Caco-2 (cell line): ENCODE data around the gene FOXO1. TPM values are rescaled to one million over a fixed set of nuclear protein-coding genes. Genes with fewer than 3 reads are reported as not detected.

ENCODE experiments used
- BruUV-seq: library from RNA; stranded (reverse); fragments of 400-500 nt; replicated peaks from 2 replicates; lab custom pipeline; 2021; lab: Mats Ljungman, UMichigan
- CTCF ChIA-PET: fragments of 300-600 bp; sonication (Branson Sonifier 250); formaldehyde crosslinking; loops from one replicate; lab custom pipeline; 2022; ENCODE audit warnings: antibody characterized with exemption; lab: Charles Lee
- POLR2A ChIA-PET: fragments of 300-600 bp; sonication (Branson Sonifier 250); formaldehyde crosslinking; loops from one replicate; lab custom pipeline; 2022; ENCODE audit warnings: antibody characterized with exemption; lab: Charles Lee
- DNase-seq, 2 experiments: peaks; one replicate each; pipeline versions ENCODE4 v3.0.0 to v3.0.0-alpha.2; 2020 to 2022
- H3K27me3 ChIP-seq: replicated peaks from 2 replicates; pipeline ENCODE4 v1.6.0; 2011; ENCODE audit warnings: low read length; ENCODE audit not compliant: control insufficient read depth, insufficient read depth
- H3K36me3 ChIP-seq: 2 replicates; pipeline ENCODE4 v1.5.1; 2011; ENCODE audit warnings: low read length; ENCODE audit not compliant: control insufficient read depth, insufficient read depth
- H3K4me1 ChIP-seq: fragments of 250-450 bp; sonication (Bioruptor Pico); 2 replicates; pipeline ENCODE4 v1.5.1; 2020; ENCODE audit warnings: mild to moderate bottlenecking
- H3K4me3 ChIP-seq: 2 replicates; pipeline ENCODE4 v1.5.1; 2011; ENCODE audit warnings: low read depth, mild to moderate bottlenecking, control low read depth, low read length
- H3K9me3 ChIP-seq: fragments of 250-450 bp; sonication (Bioruptor Pico); 2 replicates; pipeline ENCODE4 v1.5.1; 2020; ENCODE audit warnings: mild to moderate bottlenecking, moderate library complexity
- H3K27ac Mint-ChIP-seq: one replicate; pipeline ENCODE4 v1.8.0; 2022; ENCODE audit warnings: mixed read lengths; ENCODE audit not compliant: unreplicated experiment
- H3K27me3 Mint-ChIP-seq: one replicate; pipeline ENCODE4 v1.8.0; 2022; ENCODE audit warnings: mixed read lengths; ENCODE audit not compliant: insufficient read depth, unreplicated experiment
- H3K36me3 Mint-ChIP-seq: one replicate; pipeline ENCODE4 v1.8.0; 2022; ENCODE audit warnings: mild to moderate bottlenecking, mixed read lengths; ENCODE audit not compliant: insufficient read depth, unreplicated experiment
- H3K4me1 Mint-ChIP-seq: one replicate; pipeline ENCODE4 v1.8.0; 2022; ENCODE audit warnings: low read depth, mixed read lengths; ENCODE audit not compliant: unreplicated experiment
- H3K4me3 Mint-ChIP-seq: one replicate; pipeline ENCODE4 v1.8.0; 2022; ENCODE audit warnings: mild to moderate bottlenecking, moderate library complexity, mixed read lengths; ENCODE audit not compliant: unreplicated experiment
- H3K9me3 Mint-ChIP-seq: one replicate; pipeline ENCODE4 v1.8.0; 2022; ENCODE audit warnings: mixed read lengths; ENCODE audit not compliant: unreplicated experiment
- intact Hi-C: fragments of 100-400 bp; cut with micrococcal nuclease; formaldehyde crosslinking; loops from one replicate; pipeline ENCODE4 v1.10.0; 2022; ENCODE audit not compliant: unreplicated experiment
- total RNA-seq: library from RNA; stranded (reverse); gene quantifications from 2 replicates; pipeline ENCODE4 v1.2.3, GENCODE V29; 2022
- TF ChIP-seq, protein P1 (sequence below), 2 experiments: fragments of 200-600 bp in 1 of 2; IDR thresholded peaks; 1 replicate in 1 of 2; 2 replicates in 1 of 2; pipeline versions ENCODE4 v1.5.1 to v1.8.0; 2011 to 2022; ENCODE audit warnings: antibody characterized with exemption in 1 of 2, control low read depth in 1 of 2, inconsistent platforms in 1 of 2, low read depth in 1 of 2, low read length in 1 of 2, mild to moderate bottlenecking in 1 of 2, moderate library complexity in 1 of 2; ENCODE audit not compliant: insufficient read depth in 1 of 2, severe bottlenecking in 1 of 2, unreplicated experiment in 1 of 2

The FOXO1 gene
- total RNA-seq, 1 experiment from 2014 or later, result 10.4 TPM

- no peaks in the 10 kb centered on the region for H3K27me3 Mint-ChIP-seq
- POLR2A ChIA-PET, result no interaction called here
- DNase-seq, result no peak
- no peaks in the 10 kb centered on the region for H3K27me3 ChIP-seq
- no peaks in the 10 kb centered on the region; the same call in 1 of the 2 replicates for H3K36me3 ChIP-seq
- intact Hi-C loops, result no loop called here
- no TSS peak for BruUV-seq
- H3K36me3 Mint-ChIP-seq, result no peaks in the 10 kb centered on the region
- H3K27ac Mint-ChIP-seq, result peak overlapping the region; percentile 59
- H3K4me1 Mint-ChIP-seq, result peaks cover 25% of the 10 kb centered on the region
- TF ChIP-seq, protein P1, sequence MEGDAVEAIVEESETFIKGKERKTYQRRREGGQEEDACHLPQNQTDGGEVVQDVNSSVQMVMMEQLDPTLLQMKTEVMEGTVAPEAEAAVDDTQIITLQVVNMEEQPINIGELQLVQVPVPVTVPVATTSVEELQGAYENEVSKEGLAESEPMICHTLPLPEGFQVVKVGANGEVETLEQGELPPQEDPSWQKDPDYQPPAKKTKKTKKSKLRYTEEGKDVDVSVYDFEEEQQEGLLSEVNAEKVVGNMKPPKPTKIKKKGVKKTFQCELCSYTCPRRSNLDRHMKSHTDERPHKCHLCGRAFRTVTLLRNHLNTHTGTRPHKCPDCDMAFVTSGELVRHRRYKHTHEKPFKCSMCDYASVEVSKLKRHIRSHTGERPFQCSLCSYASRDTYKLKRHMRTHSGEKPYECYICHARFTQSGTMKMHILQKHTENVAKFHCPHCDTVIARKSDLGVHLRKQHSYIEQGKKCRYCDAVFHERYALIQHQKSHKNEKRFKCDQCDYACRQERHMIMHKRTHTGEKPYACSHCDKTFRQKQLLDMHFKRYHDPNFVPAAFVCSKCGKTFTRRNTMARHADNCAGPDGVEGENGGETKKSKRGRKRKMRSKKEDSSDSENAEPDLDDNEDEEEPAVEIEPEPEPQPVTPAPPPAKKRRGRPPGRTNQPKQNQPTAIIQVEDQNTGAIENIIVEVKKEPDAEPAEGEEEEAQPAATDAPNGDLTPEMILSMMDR (IDR thresholded peaks at IDR 0.05; ENCODE audit: insufficient read depth in 1 of 2, low read depth in 1 of 2, low read length in 1 of 2, severe bottlenecking in 1 of 2, unreplicated experiment in 1 of 2), result no peak
- H3K4me1 ChIP-seq, result peaks cover 31% of the 10 kb centered on the region
- H3K4me3 ChIP-seq, result no peak overlapping the region
- CTCF ChIA-PET, result no interaction called here
- no peak overlapping the region for H3K4me3 Mint-ChIP-seq
- H3K9me3 Mint-ChIP-seq, result no peaks in the 10 kb centered on the region
- no peaks in the 10 kb centered on the region for H3K9me3 ChIP-seq
Observed at GRCh38 chr13:40569024-40569350, 97.5 kb downstream of the FOXO1 start.

- no peaks in the 10 kb centered on the region for H3K36me3 Mint-ChIP-seq
- no peak overlapping the region for H3K4me3 Mint-ChIP-seq
- peaks cover 36% of the 10 kb centered on the region for H3K4me1 ChIP-seq
- no peaks in the 10 kb centered on the region for H3K9me3 ChIP-seq
- ChIA-PET POLR2A (no interaction called here), CTCF (no interaction called here)
- H3K4me1 Mint-ChIP-seq, result peaks cover 30% of the 10 kb centered on the region
- no peak for DNase-seq
- H3K4me3 ChIP-seq, result no peak overlapping the region
- no TSS peak for BruUV-seq
- no peaks in the 10 kb centered on the region for H3K27me3 ChIP-seq
- peak overlapping the region; percentile 59 for H3K27ac Mint-ChIP-seq
- no peaks in the 10 kb centered on the region; the same call in 1 of the 2 replicates for H3K36me3 ChIP-seq
- H3K27me3 Mint-ChIP-seq, result no peaks in the 10 kb centered on the region
- TF ChIP-seq, protein P1 (IDR thresholded peaks at IDR 0.05; ENCODE audit: insufficient read depth in 1 of 2, low read depth in 1 of 2, low read length in 1 of 2, severe bottlenecking in 1 of 2, unreplicated experiment in 1 of 2), result no peak
- no peaks in the 10 kb centered on the region for H3K9me3 Mint-ChIP-seq
- intact Hi-C loops, result no loop called here
Observed at GRCh38 chr13:40568246-40569023, 98.0 kb downstream of the FOXO1 start.

DNA sequence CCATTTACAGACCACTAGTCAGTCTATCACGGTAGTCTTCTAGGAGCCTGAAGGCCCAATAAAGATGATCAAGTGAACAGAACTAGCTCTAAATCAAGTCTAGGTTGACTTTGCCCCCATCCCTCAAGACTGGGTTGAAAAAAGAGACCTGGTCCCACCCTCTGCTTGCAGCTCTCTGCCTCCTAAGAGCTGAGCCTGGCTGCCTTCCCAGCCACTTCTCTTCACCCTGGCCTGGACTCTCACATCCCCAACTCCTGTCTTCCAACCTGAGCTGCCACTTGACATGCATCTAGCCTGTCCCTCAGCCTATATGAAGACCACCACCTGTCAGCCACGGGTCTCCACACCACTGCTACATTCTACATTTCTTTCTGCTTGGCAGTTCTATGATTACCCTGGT is 99.6 kb downstream of the FOXO1 start:
- ChIA-PET POLR2A (no interaction called here), CTCF (no interaction called here)
- H3K27me3 ChIP-seq, result no peaks in the 10 kb centered on the region
- no peak for DNase-seq
- TF ChIP-seq, protein P1 (IDR thresholded peaks at IDR 0.05; ENCODE audit: insufficient read depth in 1 of 2, low read depth in 1 of 2, low read length in 1 of 2, severe bottlenecking in 1 of 2, unreplicated experiment in 1 of 2), result no peak
- H3K4me1 ChIP-seq, result peaks cover 50% of the 10 kb centered on the region
- Mint-ChIP-seq H3K27ac (no peak overlapping the region), H3K4me1 (peaks cover 30% of the 10 kb centered on the region), H3K36me3 (no peaks in the 10 kb centered on the region), H3K9me3 (no peaks in the 10 kb centered on the region), H3K27me3 (no peaks in the 10 kb centered on the region), H3K4me3 (no peak overlapping the region)
- H3K9me3 ChIP-seq, result no peaks in the 10 kb centered on the region
- no peaks in the 10 kb centered on the region; the same call in 1 of the 2 replicates for H3K36me3 ChIP-seq
- BruUV-seq, result no TSS peak
- intact Hi-C loops, result no loop called here
- H3K4me3 ChIP-seq, result no peak overlapping the region
